ENCODE measurements around the gene DNM3. TPM values are rescaled to one million over a fixed set of nuclear protein-coding genes. Genes with fewer than 3 reads are reported as not detected.
"Not testable (repeated sequence)": the region's sequence is repeated elsewhere in the genome, so short reads cannot be mapped to it uniquely, and the experiment has no call there.

DNM3 gene
- total and polyA plus RNA-seq, 2 donors (not counting 1 experiment from before 2014, with no cell fraction given), result 1.0 to 1.3 TPM

DNA sequence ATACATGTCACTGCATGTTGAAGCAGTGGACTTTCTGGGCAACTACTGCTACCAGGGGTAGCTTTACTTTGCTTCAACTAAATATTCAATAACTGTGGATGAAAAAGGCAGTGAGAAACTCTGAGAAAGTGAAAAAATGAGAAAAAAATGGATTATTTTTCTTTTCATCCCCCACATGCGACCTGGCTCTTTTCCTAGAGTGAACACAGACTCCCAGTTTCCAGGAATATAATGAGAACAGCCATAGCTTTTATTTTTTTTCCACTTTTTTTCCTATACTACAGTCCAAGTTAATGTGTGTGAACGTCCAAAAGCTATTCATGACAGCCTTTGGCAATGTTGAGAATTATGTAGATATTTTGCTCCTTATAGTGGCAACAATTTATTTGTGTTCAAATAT is 230.4 kb downstream of the DNM3 start:
- ChIA-PET POLR2A (no interaction called here), CTCF (interaction anchor here (1.3 kb wide), 1 partner anchor 360 kb away, joined by 3 read pairs; no protein-coding TSS in a partner anchor)
- H3K4me3 Mint-ChIP-seq, result no peak overlapping the region
- Histone ChIP-seq H3K9ac (ENCODE audit: low read length) (no peak overlapping the region), H3K9me3 (ENCODE audit: control extremely low read depth in 1 of 3, control insufficient read depth in 2 of 3, insufficient read depth in 1 of 3, low read length in 2 of 3) (no peaks in the 10 kb centered on the region), H3K4me1 (ENCODE audit: control insufficient read depth in 2 of 2, insufficient read depth in 2 of 2, low read length in 2 of 2) (no peaks in the 10 kb centered on the region), H4K20me1 (ENCODE audit: control insufficient read depth, insufficient read depth, low read length, poor library complexity, severe bottlenecking) (no peaks in the 10 kb centered on the region), H3K27ac (ENCODE audit: low read length in 2 of 2) (no peak overlapping the region), H3K36me3 (replicated peaks in 1 of 2; ENCODE audit: control extremely low read depth in 1 of 2, control insufficient read depth in 1 of 2, extremely low read depth in 1 of 2, insufficient read depth in 2 of 2, low read length in 1 of 2) (no peaks in the 10 kb centered on the region), H2AFZ (ENCODE audit: insufficient read depth, low read depth, low read length, poor library complexity, severe bottlenecking) (no peak overlapping the region), H3K27me3 (replicated peaks in 1 of 4; ENCODE audit: control extremely low read depth in 1 of 4, control insufficient read depth in 3 of 4, insufficient read depth in 4 of 4, low read length in 3 of 4) (no peaks in the 10 kb centered on the region), H3K79me2 (ENCODE audit: control insufficient read depth, insufficient read depth, low read length) (no peaks in the 10 kb centered on the region), H3K4me3 (ENCODE audit: control extremely low read depth in 1 of 5, extremely low read depth in 1 of 5, insufficient read depth in 1 of 5, low read depth in 2 of 5, low read length in 4 of 5) (no peak overlapping the region), H3K4me2 (replicated peaks; ENCODE audit: low read depth, low read length, poor library complexity, severe bottlenecking) (no peak overlapping the region)
- H3K27ac Mint-ChIP-seq, result no peak overlapping the region
- no peaks in the 10 kb centered on the region for H3K9me3 Mint-ChIP-seq (ENCODE audit: insufficient read depth)
- no CpG with 5 or more reads among the region's 2 CpGs for WGBS (ENCODE audit: insufficient coverage)
- H3K27me3 Mint-ChIP-seq, result no peaks in the 10 kb centered on the region
- no peak for TF ChIP-seq EZH2 (IDR thresholded peaks at IDR 0.05; ENCODE audit: borderline replicate concordance, insufficient read depth, low read depth, low read length, poor library complexity, severe bottlenecking)
- TF ChIP-seq CTCF (IDR thresholded peaks at IDR 0.05), result no peak
- DNase-seq (no peak), ATAC-seq (ENCODE audit: low read depth) (no peak)
- intact Hi-C loops (cut with micrococcal nuclease), result no loop called here
- H3K4me1 Mint-ChIP-seq, result no peaks in the 10 kb centered on the region

DNA sequence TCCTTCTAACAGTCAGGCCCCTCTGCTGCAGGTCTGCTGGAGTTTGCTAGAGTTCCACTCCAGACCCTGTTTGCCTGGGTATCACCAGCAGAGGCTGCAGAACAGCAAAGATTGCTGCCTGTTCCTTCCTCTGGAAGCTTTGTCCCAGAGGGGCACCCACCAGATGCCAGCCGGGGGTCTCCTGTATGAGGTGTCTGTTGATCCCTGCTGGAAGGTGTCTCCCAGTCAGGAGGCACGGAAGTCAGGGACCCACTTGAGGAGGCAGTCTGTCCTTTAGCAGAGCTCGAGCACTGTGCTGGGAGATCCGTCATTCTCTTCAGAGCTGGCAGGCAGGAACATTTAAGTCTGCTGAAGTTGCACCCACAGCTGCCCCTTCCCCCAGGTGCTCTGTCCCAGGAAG is 238.6 kb downstream of the DNM3 start:
- H3K4me1 ChIP-seq (ENCODE audit: control insufficient read depth in 2 of 2, insufficient read depth in 2 of 2, low read length in 2 of 2); H3K4me1 Mint-ChIP-seq; H3K27ac ChIP-seq (ENCODE audit: low read length in 2 of 2); intact Hi-C loops (cut with micrococcal nuclease); H3K4me2 ChIP-seq (replicated peaks; ENCODE audit: low read depth, low read length, poor library complexity, severe bottlenecking); H3K4me3 ChIP-seq (ENCODE audit: control extremely low read depth in 1 of 5, extremely low read depth in 1 of 5, insufficient read depth in 1 of 5, low read depth in 2 of 5, low read length in 4 of 5); H3K4me3 Mint-ChIP-seq; H3K27me3 ChIP-seq (replicated peaks in 1 of 4; ENCODE audit: control extremely low read depth in 1 of 4, control insufficient read depth in 3 of 4, insufficient read depth in 4 of 4, low read length in 3 of 4); H3K79me2 ChIP-seq (ENCODE audit: control insufficient read depth, insufficient read depth, low read length); H3K9ac ChIP-seq (ENCODE audit: low read length); H4K20me1 ChIP-seq (ENCODE audit: control insufficient read depth, insufficient read depth, low read length, poor library complexity, severe bottlenecking); H2AFZ ChIP-seq (ENCODE audit: insufficient read depth, low read depth, low read length, poor library complexity, severe bottlenecking); POLR2A ChIA-PET; H3K36me3 ChIP-seq (replicated peaks in 1 of 2; ENCODE audit: control extremely low read depth in 1 of 2, control insufficient read depth in 1 of 2, extremely low read depth in 1 of 2, insufficient read depth in 2 of 2, low read length in 1 of 2); DNase-seq; H3K27ac Mint-ChIP-seq; H3K9me3 Mint-ChIP-seq (ENCODE audit: insufficient read depth); ATAC-seq (ENCODE audit: low read depth): not testable (repeated sequence)
- 77% methylated on average over 3 of the region's 4 CpGs for WGBS (ENCODE audit: insufficient coverage)
- H3K27me3 Mint-ChIP-seq, result peaks cover 14% of the 10 kb centered on the region
- CTCF ChIA-PET, result interaction anchor here (1.2 kb wide), 1 partner anchor 348 kb away, joined by 3 read pairs; no protein-coding TSS in a partner anchor
- H3K9me3 ChIP-seq (ENCODE audit: control extremely low read depth in 1 of 3, control insufficient read depth in 2 of 3, insufficient read depth in 1 of 3, low read length in 2 of 3), result peaks cover 0 to 11% (median 0%) of the 10 kb centered on the region in 3 donors
